Activated CD4-positive, alpha-beta T cell treated with anti-CD3 and anti-CD28 coated beads for 48 hours (primary cell): ENCODE measurements around the gene TMEM87A.
"Not testable (repeated sequence)": the region's sequence is repeated elsewhere in the genome, so short reads cannot be mapped to it uniquely, and the experiment has no call there.

ENCODE experiments used
- DNase-seq: peaks from one replicate; pipeline ENCODE4 v3.0.0-alpha.2; 2020

TMEM87A gene

GRCh38 chr15:42272939-42273899, at the start of gene TMEM87A, which contains the start of gene GANC:
Gene TMEM87A, minus strand, starts transcription at chr15:42273433. Its CDS starts 35 bp downstream, at chr15:42273398.
Gene GANC, plus strand, starts transcription at chr15:42273201. Its CDS starts 1,281 bp downstream, at chr15:42274482.
- peak; percentile 97 for DNase-seq

- DNase-seq: no peak
These were observed 46.0 kb upstream of the TMEM87A start for GRCh38 chr15:42319206-42319605.

- DNase-seq: not testable (repeated sequence)
These were observed 43.1 kb upstream of the TMEM87A start for GRCh38 chr15:42316282-42316805.

- DNase-seq: no peak
These were observed 42.3 kb upstream of the TMEM87A start for GRCh38 chr15:42315521-42315920.

- no peak for DNase-seq
These were observed 41.6 kb upstream of the TMEM87A start for GRCh38 chr15:42314818-42315217.

GRCh38 chr15:42313463-42313862, 40.2 kb upstream of the TMEM87A start:
- DNase-seq: no peak

- DNase-seq: no peak
These were observed 33.4 kb upstream of the TMEM87A start for GRCh38 chr15:42306681-42307080.

GRCh38 chr15:42301004-42301403, 27.8 kb upstream of the TMEM87A start:
- DNase-seq: not testable (repeated sequence)

- no peak for DNase-seq
These were observed 15.9 kb upstream of the TMEM87A start for GRCh38 chr15:42289166-42289565.

GRCh38 chr15:42287931-42288330, 14.7 kb upstream of the TMEM87A start:
- DNase-seq: no peak

GRCh38 chr15:42286445-42287029, 13.3 kb upstream of the TMEM87A start:
- DNase-seq: no peak

- no peak for DNase-seq
These were observed 11.8 kb upstream of the TMEM87A start for GRCh38 chr15:42285034-42285433.

GRCh38 chr15:42284551-42284950, 11.3 kb upstream of the TMEM87A start:
- no peak for DNase-seq

GRCh38 chr15:42283671-42284070, 10.4 kb upstream of the TMEM87A start:
- no peak for DNase-seq

GRCh38 chr15:42282926-42283325, 9.7 kb upstream of the TMEM87A start:
- no peak for DNase-seq

- DNase-seq: no peak
These were observed 9.1 kb upstream of the TMEM87A start for GRCh38 chr15:42282344-42282743.

GRCh38 chr15:42279234-42279723, 6.0 kb upstream of the TMEM87A start:
- DNase-seq: no peak

GRCh38 chr15:42276762-42277161, 3.5 kb upstream of the TMEM87A start:
- no peak for DNase-seq

GRCh38 chr15:42275780-42276391, 2.7 kb upstream of the TMEM87A start:
- no peak for DNase-seq

GRCh38 chr15:42274702-42274989, 1.4 kb upstream of the TMEM87A start:
- DNase-seq: no peak

GRCh38 chr15:42273900-42274701, 868 bp upstream of the TMEM87A start:
- DNase-seq: peak; percentile 78

GRCh38 chr15:42270996-42271395, 2.2 kb downstream of the TMEM87A start:
- DNase-seq: no peak

GRCh38 chr15:42270551-42270950, 2.7 kb downstream of the TMEM87A start:
- DNase-seq: no peak
